NOMO-1 treated with DMSO at 0.1 percent for 48 hours (cell line): ENCODE data around the gene IL18.
"Not testable (repeated sequence)": the region's sequence is repeated elsewhere in the genome, so short reads cannot be mapped to it uniquely, and the experiment has no call there.

ENCODE experiments used
- DNase-seq: peaks from one replicate; lab custom pipeline; 2025; ENCODE audit not compliant: unreplicated experiment; lab: John Stamatoyannopoulos, UW

The IL18 gene

DNA sequence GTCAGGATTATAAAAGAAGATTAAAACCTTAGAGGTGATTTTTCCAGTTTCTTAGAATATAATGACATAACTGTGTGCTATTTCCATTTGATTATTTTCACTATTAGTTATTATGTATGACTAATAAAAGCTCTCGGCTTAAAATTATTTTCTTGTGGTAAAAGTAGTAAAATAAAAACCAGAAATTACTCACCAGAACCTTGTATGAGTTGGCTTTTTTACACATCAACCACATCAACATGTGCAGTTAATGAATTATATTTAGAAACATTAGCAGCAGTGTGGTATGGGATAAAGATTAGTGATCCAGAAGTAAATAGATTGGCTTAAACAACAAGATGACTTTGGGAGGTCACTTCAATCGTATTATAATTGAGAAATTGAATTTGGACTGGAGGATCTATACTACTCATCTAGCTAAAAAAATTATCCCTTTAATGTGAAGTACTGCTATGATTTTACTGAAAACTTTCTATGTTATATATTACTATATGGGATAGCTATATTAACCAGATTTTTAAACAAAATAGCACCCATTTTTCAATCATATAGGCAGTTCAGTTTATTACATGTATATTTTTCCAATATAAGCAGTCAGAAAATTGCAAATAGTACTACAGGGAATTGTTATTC is 8.6 kb upstream of the IL18 start:
- no peak for DNase-seq

DNA sequence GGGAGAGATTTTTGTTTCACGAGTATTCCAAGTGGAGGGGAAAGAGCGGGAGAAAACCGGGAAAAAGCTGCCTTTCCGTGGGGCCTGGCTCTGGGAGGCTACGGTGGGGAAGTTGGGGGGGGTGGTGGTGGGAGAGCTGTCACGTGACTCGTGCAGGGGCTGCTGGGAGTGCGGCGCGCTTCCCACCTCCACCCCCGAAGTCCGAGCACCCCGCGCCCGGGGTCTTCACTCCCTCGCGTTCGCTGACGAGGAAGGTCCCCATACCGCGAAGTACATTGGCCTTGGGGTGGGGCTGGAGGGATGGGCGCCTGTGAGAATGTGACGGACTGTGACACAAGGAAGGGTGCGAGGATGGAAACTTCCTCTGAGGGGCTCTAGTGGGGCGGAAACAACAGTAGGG is 3.3 kb upstream of the IL18 start, which contains the start of gene TEX12:
Gene TEX12, plus strand, starts transcription at position 228 of the 400 bp plus-strand sequence. CDS start 1,897 bp downstream, outside the sequence.
- no peak for DNase-seq

DNA sequence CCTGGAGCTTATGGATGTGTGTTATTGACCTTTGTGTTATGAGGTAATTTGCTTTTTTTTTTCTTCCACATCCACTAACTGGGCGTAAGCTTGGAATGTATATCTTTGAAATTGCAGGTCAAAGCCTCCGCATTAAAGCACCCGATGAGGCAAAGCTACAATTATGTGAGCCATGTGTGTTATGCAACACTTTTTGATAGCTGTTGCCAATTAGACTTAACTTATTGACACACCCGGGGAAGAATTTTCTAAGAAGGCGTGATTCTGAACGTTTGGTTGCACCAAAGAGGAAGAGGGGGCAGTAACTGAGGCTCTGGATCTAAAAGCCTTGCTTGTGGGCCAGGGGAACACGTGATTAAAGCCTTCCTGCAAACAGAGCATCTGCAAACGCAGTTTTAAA is 2.7 kb upstream of the IL18 start:
- DNase-seq = peak; percentile 19

DNA sequence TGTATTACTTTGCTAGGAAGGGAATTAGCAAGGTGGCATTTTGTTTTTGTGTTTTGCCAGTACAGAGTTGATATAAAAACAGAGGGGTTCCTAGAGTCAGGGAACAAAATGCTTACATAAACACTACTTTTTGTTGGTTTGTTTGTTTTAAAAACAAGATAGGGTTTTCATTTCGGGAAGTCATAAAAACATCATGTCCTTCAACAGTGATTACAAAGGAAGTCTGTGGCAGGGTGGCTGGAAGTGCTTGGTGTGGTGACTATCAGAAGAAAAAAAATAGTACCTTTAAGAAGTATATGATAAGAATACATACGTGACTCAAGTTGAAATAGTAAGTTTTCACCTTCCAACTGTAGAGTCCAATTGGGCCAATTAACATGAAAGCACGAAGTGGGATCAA is 1.2 kb upstream of the IL18 start:
- no peak for DNase-seq

DNA sequence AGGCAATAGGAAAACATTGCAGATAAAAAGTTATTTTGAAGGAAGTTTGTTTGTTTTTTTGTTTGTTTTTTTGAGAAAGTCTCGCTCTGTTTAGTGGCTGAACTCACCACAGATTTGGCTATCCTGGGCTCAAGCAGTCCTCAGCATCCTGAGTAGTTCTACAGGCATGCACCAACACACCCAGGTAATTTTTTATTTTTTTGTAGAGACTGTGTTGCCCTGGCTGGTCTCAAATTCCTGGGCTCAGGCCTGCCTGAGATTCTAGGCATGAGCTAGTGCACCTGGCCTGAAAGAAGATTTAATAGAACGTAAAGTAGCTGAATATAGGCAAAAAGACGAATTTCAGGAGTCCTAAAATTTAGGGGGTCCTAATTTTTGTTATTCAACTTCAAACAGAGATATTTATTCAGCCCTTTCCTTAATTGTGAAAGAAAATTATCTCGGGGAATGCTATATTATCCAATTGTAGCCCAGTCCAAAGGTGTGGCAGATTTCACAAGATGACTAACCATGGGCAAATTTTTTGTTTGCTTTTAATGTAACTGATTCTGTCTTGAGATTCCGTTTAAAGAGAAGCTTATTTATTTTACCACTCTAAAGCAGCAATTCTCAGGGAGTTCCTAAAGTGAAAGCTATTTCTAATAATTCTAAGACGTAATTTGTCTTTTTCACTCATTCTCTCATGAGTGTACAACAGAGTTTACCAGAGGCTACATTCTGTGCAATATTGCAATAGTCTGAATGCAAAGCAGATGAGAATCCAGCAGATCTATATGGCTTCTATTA is 940 bp downstream of the IL18 start:
- no peak for DNase-seq

DNA sequence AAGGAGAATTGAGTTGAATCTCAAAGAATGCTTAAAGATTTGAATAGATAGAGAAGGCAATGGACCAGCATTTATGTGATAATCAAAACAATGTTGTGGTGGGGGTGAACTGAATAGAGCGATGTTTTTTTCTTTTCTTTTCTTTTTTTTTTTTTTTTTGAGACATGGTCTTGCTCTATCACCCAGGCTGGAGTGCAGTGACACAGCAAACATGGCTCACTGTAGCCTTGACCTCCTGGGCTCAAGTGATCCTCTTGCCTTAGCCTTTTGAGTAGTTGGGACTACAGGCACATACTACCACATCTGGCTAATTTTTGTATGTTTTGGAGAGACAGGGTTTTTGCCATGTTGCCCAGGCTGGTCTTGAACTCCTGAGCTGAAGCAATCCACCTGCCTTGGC is 1.7 kb downstream of the IL18 start:
- DNase-seq = not testable (repeated sequence)

DNA sequence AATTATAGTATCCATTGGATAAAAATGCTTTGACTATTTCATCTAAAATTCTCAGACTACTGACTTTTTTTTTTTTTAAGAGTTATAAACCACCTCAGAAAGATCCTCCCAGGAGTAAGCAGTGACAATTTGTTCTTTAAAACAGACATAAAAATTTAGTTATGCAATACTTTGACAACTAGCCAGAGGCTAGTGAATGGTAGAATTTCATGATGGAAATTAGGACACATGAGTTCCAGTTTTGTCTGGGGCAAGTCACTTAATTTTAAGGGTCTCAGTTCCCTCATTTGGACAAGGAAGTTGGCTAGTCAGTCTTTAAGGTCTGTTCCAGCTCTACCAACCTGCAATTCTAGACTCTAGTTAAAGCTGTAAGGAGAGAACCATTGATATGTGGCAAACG is 2.9 kb downstream of the IL18 start:
- DNase-seq = peak; percentile 69

DNA sequence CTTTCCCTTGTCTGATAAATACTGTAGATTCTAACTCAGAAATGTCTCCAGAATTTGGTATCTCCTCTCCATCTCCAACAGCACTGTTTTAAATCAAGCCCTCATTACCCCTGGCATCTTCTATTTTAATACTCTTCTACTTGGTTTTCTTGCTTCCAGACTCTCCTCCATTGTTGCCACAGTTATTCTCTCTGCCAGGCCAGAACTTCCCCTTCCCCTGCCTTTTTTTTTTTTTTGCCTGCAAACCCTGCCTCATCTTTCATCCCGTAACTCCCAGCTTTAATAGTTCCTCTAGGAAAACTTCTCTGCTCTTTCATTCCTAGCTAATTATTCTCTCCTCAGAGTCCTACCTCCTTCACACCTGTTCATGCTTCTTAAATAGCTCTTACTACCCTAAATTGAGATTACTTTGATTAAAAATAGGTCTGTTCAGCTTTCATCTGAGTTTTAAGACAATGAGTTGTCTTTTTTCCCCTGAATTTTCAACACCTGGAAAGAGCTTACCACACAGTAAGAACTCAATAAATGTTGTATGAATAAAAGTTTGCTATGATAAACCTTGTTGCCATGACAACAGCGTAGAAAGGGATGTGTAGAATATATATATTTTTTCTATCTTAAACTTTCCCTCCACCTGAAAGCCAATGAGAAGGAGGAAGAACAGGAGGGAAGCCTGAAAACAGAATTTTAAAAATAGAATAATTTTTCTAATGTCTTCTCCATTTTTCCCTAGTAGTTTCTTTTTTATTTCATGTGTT is 3.6 kb downstream of the IL18 start:
- no peak for DNase-seq

DNA sequence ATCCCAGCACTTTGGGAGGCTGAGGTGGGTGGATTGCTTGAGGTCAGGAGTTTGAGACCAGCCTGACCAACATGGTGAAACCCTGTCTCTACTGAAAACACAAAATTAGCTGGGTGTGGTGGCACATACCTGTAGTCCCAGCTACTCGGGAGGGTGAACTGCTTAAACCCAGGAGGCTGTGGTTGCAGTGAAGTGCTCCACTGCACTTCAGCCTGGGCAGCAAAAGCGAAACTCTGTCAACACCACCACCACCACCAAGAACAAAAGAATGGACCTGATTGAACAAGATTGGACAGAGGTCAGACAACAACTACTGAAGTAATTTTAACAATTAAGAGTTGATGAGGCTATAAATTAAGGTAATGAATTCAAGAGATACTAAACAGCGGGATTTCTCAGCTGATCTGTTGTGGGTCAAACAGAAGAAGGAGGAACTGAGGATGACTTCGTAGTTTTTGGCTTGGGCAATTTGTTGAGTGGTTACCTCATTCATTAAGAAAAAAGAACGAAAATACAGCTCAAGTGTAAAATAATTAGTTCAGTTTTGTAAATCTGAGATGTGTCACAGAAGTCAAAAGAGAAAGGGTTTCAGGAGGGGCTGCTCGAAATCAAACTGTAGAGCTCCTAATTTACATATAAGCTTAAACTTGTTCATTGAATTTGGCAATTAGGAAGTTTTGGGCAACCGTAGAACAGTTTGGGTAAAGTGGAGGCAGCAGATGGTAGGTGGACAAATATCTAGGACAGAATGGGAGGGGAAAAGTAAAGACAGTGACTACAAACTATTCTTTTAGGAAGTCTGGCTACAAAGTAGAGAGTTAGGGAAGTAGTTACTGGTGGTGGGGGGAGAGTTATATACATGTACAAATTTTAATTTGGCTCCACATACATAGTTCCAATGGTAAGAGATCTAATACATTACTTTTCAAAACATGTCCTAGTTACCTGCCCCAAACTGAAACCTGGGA is 4.5 kb downstream of the IL18 start:
- peak; percentile 81 for DNase-seq

DNA sequence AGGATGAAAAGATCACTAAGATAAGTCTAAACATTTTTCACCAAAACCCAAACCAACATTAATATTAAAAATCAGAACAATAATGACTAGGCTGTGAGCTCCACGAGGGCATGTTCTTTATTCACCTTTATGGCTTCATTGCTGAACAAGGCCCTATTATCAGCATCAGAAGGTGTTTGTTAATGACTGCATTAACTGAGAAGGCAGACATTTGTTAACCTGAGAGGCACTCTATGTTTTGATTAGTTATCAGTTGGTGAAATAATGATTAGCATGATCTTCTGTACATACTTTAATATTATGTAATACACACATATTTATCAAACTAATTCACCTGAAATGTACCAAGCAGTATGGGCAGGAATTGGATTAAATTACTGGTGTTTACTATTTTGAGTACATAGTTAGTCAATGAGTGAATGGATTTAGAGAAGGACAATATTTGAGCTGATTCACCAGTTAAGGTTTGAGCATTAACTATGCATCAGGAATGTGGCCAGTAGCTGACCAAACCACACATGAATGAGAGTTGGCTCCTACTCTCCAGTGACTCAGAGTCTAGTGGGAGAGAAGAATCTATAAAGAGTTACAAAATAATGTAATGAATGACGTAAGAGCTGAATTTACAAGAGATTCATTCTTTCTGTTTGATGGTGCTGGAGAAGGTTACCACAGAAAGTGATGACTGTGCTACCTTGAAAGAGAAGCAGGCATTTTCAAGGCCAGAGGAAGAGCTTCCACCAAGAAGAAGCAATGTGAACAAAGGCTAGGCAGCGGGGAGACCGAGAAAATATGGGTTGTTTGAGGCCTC is 6.7 kb downstream of the IL18 start:
- DNase-seq = peak; percentile 86

DNA sequence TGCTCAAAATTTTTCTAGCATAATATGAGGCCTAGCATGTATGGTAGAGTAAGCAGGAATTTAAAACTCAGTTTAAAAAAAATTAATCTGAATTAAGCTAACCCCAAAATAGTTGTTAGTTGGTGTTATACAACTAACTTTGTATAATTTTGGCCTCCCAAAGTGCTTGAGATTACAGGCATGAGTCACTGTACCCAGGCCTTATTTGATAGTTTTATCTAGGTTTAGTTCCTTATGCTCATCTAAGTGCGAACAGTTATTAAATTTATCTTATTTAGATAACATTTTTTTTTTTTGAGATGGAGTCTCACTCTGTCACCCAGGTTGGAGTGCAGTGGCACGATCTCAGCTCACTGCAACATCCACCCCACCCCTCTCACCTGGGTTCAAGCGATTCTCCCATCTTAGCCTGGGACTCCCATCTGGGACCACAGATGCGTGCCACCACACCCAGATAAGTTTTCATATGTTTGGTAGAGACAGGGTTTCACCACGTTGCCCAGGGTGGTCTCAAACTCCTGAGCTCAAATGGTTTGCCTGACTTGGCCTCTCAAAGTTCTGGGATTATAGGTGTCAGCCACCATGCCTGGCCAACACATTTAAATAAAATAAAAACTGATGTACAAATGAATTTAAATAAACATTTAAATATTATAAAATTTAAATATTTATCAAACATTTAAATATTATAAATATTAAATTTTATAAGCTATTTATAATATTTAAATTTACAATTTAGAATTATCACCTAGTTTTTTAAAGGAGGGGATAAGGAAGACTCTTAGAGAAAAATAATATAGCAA is 7.5 kb downstream of the IL18 start:
- no peak for DNase-seq

DNA sequence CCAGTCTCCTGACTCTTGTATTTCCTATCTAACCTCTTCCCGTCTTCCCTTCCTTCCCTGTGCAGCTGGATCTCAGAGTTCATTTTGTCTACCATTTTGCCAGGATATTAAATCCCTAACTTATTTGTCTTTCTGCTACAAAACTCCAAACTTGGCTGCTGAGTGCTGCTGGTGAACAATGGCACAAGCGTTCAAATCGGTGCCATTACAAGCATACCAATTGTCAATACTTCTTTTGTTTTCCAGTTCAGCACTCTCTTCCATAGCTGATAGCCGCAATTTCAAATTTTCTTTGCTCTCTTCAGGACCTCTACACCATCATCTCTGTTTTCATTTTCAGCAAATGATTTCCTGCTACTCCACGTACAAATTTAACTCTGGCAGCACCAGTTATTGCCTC is 13.4 kb downstream of the IL18 start:
- DNase-seq = no peak

DNA sequence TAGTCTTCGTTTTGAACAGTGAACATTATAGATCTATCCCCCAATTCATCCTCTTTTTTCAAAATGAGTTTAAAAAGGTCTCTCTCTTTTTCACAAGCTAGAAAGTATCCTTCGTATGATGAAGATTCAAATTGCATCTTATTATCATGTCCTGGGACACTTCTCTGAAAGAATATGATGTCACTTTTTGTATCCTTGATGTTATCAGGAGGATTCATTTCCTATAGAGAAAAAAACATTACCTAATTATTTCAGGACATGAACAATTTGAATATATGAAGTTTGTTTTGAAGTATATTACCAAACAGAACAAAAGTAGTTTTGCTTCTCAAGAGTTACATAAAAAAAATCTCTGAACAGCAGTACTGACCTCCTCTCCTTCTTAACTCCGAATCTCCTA is 20.3 kb downstream of the IL18 start:
- no peak for DNase-seq

DNA sequence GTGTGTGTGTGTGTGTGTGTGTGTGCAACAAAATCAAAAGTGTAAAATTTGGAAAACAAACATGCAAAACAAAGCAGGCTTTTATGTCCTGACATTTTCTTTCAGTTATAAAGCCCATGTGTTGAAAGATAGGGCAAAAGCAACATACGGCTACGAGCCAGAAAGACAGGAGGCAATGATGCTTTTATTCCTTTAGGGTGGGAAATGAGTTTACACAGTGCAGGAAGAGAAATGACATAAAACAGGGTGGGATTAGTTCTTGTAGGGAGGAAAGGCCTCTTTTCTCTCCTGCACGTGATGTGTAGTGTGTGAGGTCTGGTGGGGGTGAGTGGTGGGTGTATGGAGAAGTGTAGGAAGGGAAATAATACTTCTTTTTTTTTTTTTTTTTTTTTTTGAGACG is 29.4 kb downstream of the IL18 start:
- DNase-seq = no peak

DNA sequence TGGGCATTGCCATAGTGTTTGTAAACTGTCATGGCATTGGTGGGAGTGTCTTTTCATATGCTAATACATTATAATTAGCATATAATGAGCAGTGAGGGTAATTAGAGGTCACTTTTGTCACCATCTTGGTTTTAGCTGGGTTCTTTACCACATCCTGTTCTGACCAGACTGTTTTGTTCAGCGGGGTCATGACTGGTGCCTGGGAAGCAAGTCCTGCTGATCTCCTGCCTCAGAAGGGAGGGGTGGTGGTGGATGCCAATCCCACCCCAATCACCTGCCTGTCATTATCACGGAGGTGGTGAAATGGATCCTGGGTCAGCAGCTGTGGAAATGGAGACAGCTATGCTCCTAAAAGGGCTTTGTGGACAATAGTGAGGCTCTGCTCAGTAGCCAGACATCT is 31.2 kb downstream of the IL18 start:
- no peak for DNase-seq

DNA sequence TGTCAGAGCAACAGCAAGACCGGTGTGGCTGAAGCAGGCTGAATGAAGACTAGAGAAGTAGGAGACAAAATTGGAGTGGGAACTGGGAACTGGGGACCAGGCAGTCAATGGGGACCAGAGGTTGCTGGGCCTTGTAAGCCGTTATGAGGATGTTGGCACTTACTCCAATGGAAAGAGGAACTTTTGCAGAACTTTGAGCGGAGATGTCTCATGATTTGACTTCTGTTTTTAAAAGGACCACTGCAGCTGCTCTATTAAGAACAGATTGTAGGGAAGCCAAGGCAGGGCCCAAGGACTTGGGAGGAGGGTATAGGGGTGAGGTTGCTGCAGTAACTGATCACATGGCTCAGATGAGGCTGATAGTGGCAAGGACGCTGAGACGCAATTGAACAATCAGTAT is 34.2 kb downstream of the IL18 start:
- peak; percentile 61 for DNase-seq

DNA sequence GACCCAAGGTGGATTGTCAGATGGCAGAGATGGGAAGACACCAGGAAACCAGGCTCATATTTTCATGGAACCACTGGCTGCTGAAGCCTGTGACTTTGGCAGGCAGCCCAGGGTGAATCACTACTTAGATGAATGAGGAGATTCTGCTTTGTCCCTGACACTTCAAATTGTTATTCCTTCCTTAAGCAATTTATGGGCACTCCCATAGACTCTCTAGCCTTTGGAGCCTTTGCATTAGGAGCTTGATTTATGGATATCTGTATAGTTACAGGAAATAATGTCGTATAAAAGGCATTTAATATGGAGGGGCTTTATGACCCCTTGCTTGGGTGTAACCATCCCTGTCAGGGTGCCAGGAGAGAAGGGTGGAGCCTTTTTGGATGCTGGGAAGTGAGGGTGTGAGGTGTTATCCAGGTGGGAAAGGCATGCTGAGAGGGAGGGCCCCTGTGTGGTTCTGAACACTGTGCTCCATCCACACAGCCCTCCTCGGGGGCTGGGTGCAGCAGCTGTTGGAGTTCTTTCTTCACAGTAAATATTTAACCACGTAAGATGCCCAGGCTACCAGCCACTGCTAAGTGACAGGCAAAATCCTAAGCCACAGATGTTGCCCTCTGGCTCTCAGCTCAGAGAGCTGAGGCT is 35.3 kb downstream of the IL18 start:
- DNase-seq = no peak

DNA sequence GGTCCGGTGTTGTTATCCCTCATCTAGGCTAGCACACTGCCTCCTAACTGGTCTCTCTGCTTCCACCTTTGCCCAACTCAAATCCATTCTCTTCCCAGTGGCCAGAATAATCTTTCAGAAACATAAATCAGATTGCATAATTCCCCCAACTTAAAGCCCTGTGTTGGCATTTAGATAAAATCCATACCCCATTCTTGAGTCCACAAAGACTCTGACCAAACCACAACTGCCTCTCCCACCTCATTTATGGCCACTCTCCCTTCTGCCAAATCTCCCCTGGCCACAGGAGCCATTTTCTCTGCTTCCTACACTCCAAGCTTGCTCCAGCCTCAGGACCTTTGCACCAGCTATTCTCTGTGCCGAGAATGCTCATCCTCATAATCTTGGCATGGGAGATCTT is 36.8 kb downstream of the IL18 start:
- no peak for DNase-seq

DNA sequence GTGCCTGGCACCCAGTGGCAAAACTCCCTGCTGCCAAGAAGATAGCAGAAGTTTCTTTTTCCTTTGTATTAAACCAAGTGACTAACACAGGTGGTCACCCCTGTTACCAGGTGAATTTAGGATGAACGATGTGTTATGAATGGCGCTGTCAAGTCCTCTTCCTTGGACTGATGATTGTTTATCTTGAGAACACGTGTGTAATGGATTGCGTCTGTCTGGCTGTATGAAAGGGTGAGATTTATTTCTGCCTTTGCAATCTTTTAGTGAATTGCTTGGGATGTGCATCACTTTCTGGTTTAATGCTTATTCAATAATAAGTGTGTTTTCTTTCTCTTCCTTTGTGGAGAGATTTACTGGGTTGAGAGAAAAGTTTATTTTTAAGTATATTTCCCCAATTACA is 40.8 kb downstream of the IL18 start:
- DNase-seq = no peak
